ENCODE measurements around the gene PITPNM3.

PITPNM3 gene

DNA sequence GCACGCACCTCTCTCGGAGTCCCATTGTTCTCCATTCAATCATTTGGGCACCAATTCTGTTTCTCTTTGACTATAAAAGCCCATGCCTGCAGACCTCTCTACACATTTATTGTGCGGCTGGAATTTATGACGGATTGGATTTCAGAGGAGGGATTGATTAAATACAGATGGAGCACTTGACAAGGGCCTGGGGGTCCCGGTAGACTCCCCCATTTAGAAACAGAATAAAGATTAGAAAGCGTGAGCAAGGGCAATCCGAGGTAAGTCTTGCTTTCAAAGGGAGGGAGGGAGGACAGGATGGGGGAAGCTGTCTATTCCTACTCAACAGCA is 15.1 kb upstream of the PITPNM3 start:
- no peak for ATAC-seq
- TF ChIP-seq OSR1 (CRISPR knock-in tag; IDR thresholded peaks at IDR 0.05), result no peak
- TF ChIP-seq GLIS3 (CRISPR knock-in tag; IDR thresholded peaks at IDR 0.05), result no peak
- TF ChIP-seq, protein P1, sequence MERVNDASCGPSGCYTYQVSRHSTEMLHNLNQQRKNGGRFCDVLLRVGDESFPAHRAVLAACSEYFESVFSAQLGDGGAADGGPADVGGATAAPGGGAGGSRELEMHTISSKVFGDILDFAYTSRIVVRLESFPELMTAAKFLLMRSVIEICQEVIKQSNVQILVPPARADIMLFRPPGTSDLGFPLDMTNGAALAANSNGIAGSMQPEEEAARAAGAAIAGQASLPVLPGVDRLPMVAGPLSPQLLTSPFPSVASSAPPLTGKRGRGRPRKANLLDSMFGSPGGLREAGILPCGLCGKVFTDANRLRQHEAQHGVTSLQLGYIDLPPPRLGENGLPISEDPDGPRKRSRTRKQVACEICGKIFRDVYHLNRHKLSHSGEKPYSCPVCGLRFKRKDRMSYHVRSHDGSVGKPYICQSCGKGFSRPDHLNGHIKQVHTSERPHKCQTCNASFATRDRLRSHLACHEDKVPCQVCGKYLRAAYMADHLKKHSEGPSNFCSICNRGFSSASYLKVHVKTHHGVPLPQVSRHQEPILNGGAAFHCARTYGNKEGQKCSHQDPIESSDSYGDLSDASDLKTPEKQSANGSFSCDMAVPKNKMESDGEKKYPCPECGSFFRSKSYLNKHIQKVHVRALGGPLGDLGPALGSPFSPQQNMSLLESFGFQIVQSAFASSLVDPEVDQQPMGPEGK (CRISPR knock-in tag; IDR thresholded peaks at IDR 0.05; ENCODE audit: borderline replicate concordance), result no peak
- TF ChIP-seq, protein P2, sequence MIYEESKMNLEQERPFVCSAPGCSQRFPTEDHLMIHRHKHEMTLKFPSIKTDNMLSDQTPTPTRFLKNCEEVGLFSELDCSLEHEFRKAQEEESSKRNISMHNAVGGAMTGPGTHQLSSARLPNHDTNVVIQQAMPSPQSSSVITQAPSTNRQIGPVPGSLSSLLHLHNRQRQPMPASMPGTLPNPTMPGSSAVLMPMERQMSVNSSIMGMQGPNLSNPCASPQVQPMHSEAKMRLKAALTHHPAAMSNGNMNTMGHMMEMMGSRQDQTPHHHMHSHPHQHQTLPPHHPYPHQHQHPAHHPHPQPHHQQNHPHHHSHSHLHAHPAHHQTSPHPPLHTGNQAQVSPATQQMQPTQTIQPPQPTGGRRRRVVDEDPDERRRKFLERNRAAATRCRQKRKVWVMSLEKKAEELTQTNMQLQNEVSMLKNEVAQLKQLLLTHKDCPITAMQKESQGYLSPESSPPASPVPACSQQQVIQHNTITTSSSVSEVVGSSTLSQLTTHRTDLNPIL (CRISPR knock-in tag; IDR thresholded peaks at IDR 0.05; ENCODE audit: low read depth), result no peak
- TF ChIP-seq ARNTL (CRISPR knock-in tag; IDR thresholded peaks at IDR 0.05; ENCODE audit: borderline replicate concordance, low read depth), result no peak
- TF ChIP-seq CSDC2 (CRISPR knock-in tag; IDR thresholded peaks at IDR 0.05), result no peak
- TF ChIP-seq ZNF565 (CRISPR knock-in tag; conservative IDR thresholded peaks at IDR 0.05; ENCODE audit: low read depth), result no peak
- no peak for TF ChIP-seq RARB (CRISPR knock-in tag; IDR thresholded peaks at IDR 0.05)
- no peak for TF ChIP-seq PPARA (CRISPR knock-in tag; IDR thresholded peaks at IDR 0.05; ENCODE audit: borderline replicate concordance)
- TF ChIP-seq ZFP3 (CRISPR knock-in tag; IDR thresholded peaks at IDR 0.05), result no peak
- TF ChIP-seq, protein P3, sequence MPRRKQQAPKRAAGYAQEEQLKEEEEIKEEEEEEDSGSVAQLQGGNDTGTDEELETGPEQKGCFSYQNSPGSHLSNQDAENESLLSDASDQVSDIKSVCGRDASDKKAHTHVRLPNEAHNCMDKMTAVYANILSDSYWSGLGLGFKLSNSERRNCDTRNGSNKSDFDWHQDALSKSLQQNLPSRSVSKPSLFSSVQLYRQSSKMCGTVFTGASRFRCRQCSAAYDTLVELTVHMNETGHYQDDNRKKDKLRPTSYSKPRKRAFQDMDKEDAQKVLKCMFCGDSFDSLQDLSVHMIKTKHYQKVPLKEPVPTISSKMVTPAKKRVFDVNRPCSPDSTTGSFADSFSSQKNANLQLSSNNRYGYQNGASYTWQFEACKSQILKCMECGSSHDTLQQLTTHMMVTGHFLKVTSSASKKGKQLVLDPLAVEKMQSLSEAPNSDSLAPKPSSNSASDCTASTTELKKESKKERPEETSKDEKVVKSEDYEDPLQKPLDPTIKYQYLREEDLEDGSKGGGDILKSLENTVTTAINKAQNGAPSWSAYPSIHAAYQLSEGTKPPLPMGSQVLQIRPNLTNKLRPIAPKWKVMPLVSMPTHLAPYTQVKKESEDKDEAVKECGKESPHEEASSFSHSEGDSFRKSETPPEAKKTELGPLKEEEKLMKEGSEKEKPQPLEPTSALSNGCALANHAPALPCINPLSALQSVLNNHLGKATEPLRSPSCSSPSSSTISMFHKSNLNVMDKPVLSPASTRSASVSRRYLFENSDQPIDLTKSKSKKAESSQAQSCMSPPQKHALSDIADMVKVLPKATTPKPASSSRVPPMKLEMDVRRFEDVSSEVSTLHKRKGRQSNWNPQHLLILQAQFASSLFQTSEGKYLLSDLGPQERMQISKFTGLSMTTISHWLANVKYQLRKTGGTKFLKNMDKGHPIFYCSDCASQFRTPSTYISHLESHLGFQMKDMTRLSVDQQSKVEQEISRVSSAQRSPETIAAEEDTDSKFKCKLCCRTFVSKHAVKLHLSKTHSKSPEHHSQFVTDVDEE (CRISPR knock-in tag; IDR thresholded peaks at IDR 0.05), result no peak
- no peak for TF ChIP-seq ZC3H10 (CRISPR knock-in tag; IDR thresholded peaks at IDR 0.05)
- TF ChIP-seq ESRRG (CRISPR knock-in tag; IDR thresholded peaks at IDR 0.05), result no peak

DNA sequence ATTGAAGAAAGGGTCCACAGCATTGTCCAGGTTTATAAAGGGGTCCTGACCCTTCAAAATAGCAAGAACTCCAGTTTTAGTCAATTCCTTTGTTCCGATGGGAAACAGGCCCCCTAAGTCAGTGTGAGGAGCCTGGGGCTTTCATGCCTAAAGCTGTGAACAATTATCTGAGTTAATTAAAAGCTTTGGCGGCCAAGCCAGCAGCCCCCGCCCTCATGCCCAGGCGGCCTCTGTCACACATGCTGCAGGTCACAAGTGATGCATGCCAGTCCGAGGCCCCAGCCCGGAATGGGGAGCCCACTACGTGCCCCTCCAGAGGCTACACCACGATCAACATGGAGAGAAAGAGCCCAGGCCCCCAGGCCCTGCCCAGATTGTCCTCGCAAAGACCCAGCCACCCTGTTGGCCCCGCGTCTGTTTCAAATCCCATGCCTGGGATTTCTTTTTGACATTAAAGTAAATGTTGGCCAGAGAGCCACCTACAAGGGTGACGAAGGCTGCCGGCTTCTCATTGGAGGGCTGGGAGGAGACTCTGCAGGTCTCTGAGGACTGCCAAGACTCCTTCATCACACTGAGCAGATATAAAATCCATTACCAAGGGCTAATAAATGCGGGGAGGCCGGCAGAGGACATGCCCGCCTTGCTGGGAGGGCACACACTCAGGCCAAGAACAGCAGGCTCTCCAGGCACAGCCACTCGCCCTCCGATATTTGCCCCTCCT is 14.5 kb upstream of the PITPNM3 start:
- TF ChIP-seq ZFP3 (CRISPR knock-in tag; IDR thresholded peaks at IDR 0.05), result no peak
- TF ChIP-seq ZNF8 (CRISPR knock-in tag; IDR thresholded peaks at IDR 0.05), result no peak
- no peak for ATAC-seq

DNA sequence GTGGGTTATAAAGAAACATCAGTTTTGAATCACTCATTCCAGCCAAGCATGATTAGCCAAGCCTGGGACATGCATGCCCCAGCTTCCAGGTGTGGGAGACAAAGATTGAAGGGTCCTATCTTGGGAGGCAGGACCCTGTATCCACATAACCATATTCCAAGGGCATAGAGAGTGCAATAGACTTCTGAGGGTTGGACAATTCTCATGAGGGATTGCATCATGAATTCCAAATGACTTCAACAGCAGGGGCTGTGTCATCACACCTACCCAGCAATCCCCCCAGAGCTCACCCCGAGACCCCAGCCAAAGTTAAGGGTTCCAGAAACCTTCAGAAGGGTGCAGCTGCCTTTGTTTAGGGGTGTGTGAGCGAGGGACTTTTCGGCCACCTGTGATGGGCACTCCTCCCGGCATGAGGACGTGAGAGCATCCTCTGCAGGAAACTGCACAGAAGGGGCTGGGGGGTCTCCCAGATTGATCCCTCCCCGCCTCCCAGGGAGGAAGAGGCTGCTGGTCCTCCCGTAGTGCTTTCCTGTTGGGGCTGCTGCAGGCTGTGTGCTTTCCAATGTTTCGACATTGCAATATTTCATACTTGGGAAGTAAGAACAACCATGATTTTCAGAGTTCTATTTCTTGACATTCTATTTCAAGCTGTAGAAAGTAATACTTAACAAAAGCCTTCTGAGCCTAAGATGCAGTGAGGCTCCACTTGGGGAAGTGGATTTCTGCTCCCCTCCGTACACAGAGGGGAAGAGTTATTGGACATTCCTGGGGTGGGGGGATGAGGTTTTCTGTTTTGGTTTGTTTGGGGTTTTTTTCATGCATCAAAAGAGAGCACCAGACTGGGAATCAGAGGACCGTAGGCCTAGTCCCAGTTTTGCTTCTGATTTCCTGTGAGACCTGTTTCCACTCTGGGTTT is 13.3 kb upstream of the PITPNM3 start:
- TF ChIP-seq GLIS3 (CRISPR knock-in tag; IDR thresholded peaks at IDR 0.05) (no peak), PPARA (CRISPR knock-in tag; IDR thresholded peaks at IDR 0.05; ENCODE audit: borderline replicate concordance) (no peak), BACH2 (CRISPR knock-in tag; IDR thresholded peaks at IDR 0.05; ENCODE audit: borderline replicate concordance) (no peak), ZNF565 (CRISPR knock-in tag; conservative IDR thresholded peaks at IDR 0.05; ENCODE audit: low read depth) (no peak), CSDC2 (CRISPR knock-in tag; IDR thresholded peaks at IDR 0.05) (no peak), SNAI2 (CRISPR knock-in tag; IDR thresholded peaks at IDR 0.05) (no peak)
- TF ChIP-seq, protein P3 (CRISPR knock-in tag; IDR thresholded peaks at IDR 0.05), result no peak
- TF ChIP-seq, protein P1 (CRISPR knock-in tag; IDR thresholded peaks at IDR 0.05; ENCODE audit: borderline replicate concordance), result no peak
- TF ChIP-seq, protein P4, sequence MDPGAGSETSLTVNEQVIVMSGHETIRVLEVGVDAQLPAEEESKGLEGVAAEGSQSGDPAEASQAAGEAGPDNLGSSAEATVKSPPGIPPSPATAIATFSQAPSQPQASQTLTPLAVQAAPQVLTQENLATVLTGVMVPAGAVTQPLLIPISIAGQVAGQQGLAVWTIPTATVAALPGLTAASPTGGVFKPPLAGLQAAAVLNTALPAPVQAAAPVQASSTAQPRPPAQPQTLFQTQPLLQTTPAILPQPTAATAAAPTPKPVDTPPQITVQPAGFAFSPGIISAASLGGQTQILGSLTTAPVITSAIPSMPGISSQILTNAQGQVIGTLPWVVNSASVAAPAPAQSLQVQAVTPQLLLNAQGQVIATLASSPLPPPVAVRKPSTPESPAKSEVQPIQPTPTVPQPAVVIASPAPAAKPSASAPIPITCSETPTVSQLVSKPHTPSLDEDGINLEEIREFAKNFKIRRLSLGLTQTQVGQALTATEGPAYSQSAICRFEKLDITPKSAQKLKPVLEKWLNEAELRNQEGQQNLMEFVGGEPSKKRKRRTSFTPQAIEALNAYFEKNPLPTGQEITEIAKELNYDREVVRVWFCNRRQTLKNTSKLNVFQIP (CRISPR knock-in tag; IDR thresholded peaks at IDR 0.05; ENCODE audit: borderline replicate concordance, low read depth), result no peak
- ATAC-seq, result no peak

Data from SK-N-SH treated with all-trans-retinoic acid at 6 μM for 48 hours (cell line).